HG03280 (cell line): Measurements from ENCODE around the gene ABL1.

Experiments
- ATAC-seq: cut with Tn5 transposase; IDR thresholded peaks from one replicate; pipeline ENCODE4 v1.9.1; 2021; ENCODE audit warnings: mild to moderate bottlenecking, moderate library complexity; ENCODE audit not compliant: unreplicated experiment

Gene ABL1

GRCh38 chr9:130927995-130928900 is 93.2 kb downstream of the ABL1 start:
- ATAC-seq: no peak

- no peak for ATAC-seq
These were observed 94.6 kb downstream of the ABL1 start for GRCh38 chr9:130929571-130930038.

DNA sequence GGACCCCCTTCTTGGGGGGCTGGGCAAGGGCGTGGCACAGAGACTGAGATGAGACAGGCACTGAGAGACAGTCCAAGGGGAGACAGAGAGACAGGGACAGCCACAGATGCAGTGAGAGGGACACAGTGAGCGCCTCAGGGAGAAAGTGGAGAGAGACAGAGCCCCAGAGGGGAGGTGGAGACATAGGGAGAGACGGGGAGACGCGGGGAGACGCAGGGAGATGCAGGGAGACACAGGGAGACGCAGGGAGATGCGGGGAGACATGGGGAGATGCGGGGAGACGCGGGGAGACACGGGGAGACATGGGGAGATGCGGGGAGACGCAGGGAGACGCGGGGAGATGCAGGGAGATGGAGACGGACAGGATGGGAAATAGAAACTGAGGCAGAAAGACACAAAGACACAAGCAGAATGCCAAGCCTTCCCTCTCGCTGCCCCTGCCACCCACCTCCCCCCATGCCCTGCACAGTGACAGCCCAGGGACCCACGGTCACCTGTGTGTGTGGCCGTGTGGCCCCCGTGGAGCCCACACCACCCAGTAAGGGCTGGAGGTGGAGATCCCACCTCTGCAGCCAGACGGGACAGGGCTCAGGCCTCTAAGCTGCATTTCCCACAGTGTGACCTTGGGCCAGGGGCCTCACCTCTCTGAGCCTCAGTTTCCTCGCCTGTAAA is 95.2 kb downstream of the ABL1 start:
- no peak for ATAC-seq

GRCh38 chr9:130930804-130931349 is 95.8 kb downstream of the ABL1 start:
- no peak for ATAC-seq

GRCh38 chr9:130931508-130932254 is 96.6 kb downstream of the ABL1 start:
- ATAC-seq: no peak

DNA sequence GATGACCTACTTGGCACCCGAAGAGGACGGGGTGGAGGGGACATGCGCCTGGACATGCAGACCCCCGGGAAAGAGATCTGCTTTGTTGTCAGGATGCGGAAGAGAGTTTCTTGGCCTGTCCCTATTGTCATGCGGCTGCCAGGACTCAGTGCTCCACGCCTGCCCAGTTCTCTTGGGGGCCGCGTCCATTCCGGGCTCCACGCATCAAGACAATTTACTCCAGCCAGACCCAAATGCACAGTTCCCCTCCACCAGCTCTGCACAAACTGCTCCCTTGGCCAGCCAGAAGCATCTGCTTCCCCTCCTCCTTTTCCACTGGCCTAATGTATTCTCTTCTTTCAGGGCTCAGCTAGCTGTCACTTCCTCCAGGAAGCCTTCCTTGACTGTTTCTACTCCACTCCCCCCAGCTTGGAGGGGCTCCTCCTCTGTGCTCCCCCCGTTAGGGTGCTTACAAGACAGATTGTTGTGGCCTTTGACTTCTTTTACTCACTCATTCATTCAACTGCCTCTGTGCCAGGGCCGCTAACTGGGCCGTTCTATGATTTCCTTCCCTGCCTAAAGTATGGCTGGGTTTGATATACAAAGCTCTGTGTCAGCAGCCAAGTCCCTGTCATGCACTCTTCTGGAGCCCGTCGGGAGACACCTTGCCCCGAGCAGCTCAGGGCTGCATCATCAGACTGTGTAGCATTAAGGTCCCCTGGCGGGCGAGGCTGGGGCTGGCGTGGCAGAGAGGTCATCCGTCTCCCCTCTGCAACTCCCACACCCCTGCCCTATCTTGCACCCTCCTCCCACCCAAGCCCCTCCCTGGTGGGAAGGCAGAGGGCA is 97.4 kb downstream of the ABL1 start:
- ATAC-seq: no peak

DNA sequence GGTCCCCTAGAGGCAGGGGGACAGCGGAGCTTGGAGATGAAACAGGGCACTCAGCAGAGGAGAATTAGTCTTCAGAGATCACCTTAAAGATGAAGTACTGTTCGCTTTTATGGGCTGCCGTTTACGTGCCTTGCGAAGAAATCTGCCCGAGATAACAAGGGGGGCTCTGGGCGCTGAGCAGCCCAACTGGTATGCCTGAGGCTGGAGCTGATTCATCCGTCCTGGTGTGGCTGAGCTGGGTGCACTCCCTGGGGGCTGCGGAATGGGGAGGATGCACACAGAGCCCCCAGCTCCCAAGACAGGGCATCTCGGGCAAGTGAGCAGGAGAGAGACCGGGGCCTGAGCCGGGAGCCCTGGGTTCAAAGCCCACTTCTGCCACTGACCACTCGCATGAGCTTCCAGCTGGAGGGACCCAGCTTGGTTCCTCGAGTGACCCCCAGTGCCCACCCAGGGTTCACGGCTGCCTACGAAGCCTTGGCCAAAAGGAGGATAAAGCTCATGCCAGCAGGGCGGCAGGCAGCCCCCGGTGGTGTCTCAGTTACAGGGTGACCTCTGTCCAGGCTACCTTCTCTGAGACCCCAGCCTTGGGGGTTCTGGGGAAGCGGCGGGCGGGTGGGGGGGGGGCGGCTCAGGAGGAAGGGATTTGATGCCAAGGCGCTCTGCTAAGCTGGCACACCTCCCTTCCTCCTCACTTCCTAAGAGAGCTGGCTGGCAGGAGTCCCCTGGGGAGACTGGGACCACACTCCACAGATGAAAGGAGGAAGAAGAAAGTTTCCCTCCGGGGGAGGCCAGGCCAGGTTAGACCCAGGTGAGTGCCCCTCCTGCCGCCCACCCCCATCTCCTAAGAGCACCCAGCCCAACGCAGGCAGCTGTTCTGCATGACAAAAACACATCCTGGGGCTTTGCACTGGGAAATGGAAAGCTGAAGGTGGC is 98.3 kb downstream of the ABL1 start:
- ATAC-seq: no peak

DNA sequence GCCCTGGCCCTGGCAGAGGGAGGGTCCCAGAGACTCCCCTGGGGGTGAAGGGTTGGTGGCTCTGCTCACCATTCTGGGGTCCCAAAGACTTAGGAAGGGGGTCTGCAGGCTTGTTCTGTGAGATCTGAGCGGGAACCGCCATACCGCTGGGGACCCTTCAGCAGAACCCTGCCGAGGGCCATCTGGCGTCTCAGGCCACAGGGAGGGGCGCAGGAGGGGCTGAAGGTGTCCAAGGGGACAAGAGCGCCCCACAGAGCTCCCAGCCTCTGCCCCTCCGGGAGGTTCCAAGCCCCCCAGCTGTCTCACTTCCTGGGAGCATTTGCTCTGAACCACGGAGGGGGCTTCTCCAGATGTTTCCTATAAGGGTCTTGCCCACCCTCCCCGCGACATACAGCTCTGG is 99.2 kb downstream of the ABL1 start:
- ATAC-seq: no peak

GRCh38 chr9:130934702-130935647 is 99.9 kb downstream of the ABL1 start:
- no peak for ATAC-seq

GRCh38 chr9:130935648-130936271 is 100.7 kb downstream of the ABL1 start:
- no peak for ATAC-seq

DNA sequence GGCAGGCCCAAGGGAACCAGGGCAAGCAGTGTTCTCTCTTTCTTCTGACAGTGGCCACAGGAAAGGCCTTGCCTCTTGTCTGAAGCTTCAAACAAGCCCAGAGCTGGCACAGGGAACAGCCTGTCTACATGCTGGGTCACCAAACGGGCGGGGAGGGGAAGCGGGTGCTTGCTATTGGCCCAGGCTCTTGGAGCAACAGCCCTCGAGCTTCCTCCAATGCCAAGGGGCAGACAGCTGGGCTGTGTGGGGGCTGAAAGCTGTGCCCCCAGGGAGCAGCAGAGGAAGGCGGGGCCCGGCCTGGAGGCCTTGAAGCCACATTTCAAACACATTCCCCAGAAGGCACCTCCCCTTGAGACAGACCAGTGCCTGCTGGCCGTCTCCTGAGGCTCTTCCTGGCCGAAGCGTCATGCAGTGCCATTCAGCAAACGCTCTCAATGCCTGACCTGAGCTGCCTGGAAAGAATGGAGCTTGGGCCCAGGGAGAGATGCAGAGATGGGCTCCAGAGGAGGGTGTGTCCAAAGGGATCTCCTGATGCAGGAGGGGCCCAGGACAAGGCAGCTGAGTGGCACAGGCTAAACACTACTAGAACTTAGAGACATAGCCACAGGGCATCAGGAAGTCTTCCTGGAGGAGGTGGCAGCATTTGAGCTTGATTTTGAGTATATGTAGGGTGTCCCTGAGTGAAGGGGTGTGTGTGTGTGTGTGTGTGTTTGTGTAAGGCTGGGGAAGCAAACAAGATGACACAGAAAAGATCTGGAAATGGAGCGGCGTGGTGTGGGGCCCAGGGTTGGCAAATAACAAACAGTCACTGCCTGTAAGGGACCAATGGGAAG is 101.4 kb downstream of the ABL1 start:
- ATAC-seq: no peak
